SK-N-SH (cell line): ENCODE data around the gene INPP5A. TPM values are rescaled to one million over a fixed set of nuclear protein-coding genes. Genes with fewer than 3 reads are reported as not detected.
A peak's percentile ranks its signal among the peaks of the same experiment; 100 is the strongest.

Source experiments
- CTCF ChIA-PET: fragments of 300-600, 350-600 bp; formaldehyde crosslinking; extraction: SDS; loops from one replicate; lab custom pipeline; 2021; lab: Yijun Ruan, JAX
- POLR2A ChIA-PET: fragments of 350-600 bp; sonication (Branson Sonifier 250); formaldehyde crosslinking; extraction: SDS; loops from one replicate; lab custom pipeline; 2020; ENCODE audit warnings: antibody characterized with exemption, inconsistent platforms; lab: Yijun Ruan, JAX
- DNase-seq: peaks from one replicate; pipeline ENCODE4 v3.0.0; 2012
- H2AFZ ChIP-seq: fragments of 200-600 bp; sonication (generic); 2 replicates; pipeline ENCODE4 v1.8.1; 2016; ENCODE audit warnings: antibody characterized with exemption, mild to moderate bottlenecking, low read depth
- H3F3A ChIP-seq: fragments of 200-600 bp; sonication (generic); replicated peaks from 2 replicates; pipeline ENCODE3; 2016; ENCODE audit warnings: antibody characterized with exemption, mild to moderate bottlenecking; ENCODE audit not compliant: insufficient read depth
- H3K27ac ChIP-seq, 2 experiments: fragments of 200-500 bp in 1 of 2; fragments of 200-600 bp in 1 of 2; sonication (Bioruptor generic) in 1 of 2; sonication (generic), shearing (Covaris generic) in 1 of 2; 2 replicates each; pipeline versions ENCODE4 v1.5.1 to v1.6.1; 2014 to 2016; ENCODE audit warnings: low read depth in 2 of 2, inconsistent platforms in 1 of 2, low read length in 1 of 2, mild to moderate bottlenecking in 1 of 2, mixed read lengths in 1 of 2
- H3K27me3 ChIP-seq: fragments of 200-600 bp; sonication (generic), shearing (Covaris generic); 2 replicates; pipeline ENCODE4 v1.6.1; 2016; ENCODE audit warnings: mixed run types; ENCODE audit not compliant: insufficient read depth
- H3K36me3 ChIP-seq, 2 experiments: fragments of 200-500 bp in 1 of 2; fragments of 200-600 bp in 1 of 2; sonication (Bioruptor generic) in 1 of 2; sonication (generic) in 1 of 2; replicated peaks in 1 of 2; 2 replicates each; pipeline versions ENCODE3 to v1.5.1; 2014 to 2016; ENCODE audit warnings: low read length in 1 of 2, mild to moderate bottlenecking in 1 of 2; ENCODE audit not compliant: insufficient read depth in 2 of 2, control insufficient read depth in 1 of 2
- H3K4me1 ChIP-seq, 2 experiments: fragments of 200-500 bp in 1 of 2; fragments of 200-600 bp in 1 of 2; sonication (Bioruptor generic) in 1 of 2; sonication (generic), shearing (Covaris generic) in 1 of 2; 2 replicates each; pipeline versions ENCODE4 v1.5.1 to v1.6.1; 2014 to 2016; ENCODE audit warnings: low read depth in 1 of 2, low read length in 1 of 2, mixed run types in 1 of 2; ENCODE audit not compliant: insufficient read depth in 2 of 2, control insufficient read depth in 1 of 2
- H3K4me2 ChIP-seq: fragments of 200-600 bp; sonication (generic), shearing (Covaris generic); 2 replicates; pipeline ENCODE4 v1.6.1; 2017; ENCODE audit warnings: mixed run types
- H3K4me3 ChIP-seq, 2 experiments: fragments of 200-500 bp in 1 of 2; fragments of 200-600 bp in 1 of 2; sonication (Bioruptor generic) in 1 of 2; sonication (generic), shearing (Covaris generic) in 1 of 2; 2 replicates each; pipeline versions ENCODE4 v1.5.1 to v1.8.1; 2014 to 2016; ENCODE audit warnings: low read depth in 2 of 2, inconsistent platforms in 1 of 2, low read length in 1 of 2, mild to moderate bottlenecking in 1 of 2, mixed read lengths in 1 of 2, moderate library complexity in 1 of 2
- H3K79me2 ChIP-seq: fragments of 200-600 bp; sonication (generic); 2 replicates; pipeline ENCODE4 v1.8.1; 2017; ENCODE audit warnings: mild to moderate bottlenecking; ENCODE audit not compliant: insufficient read depth
- H3K9ac ChIP-seq: fragments of 200-600 bp; sonication (generic); 2 replicates; pipeline ENCODE4 v1.6.1; 2017; ENCODE audit warnings: mixed run types
- H3K9me2 ChIP-seq: fragments of 200-600 bp; sonication (generic); 2 replicates; pipeline ENCODE4 v1.6.1; 2017; ENCODE audit warnings: mixed run types
- H3K9me3 ChIP-seq: fragments of 200-600 bp; sonication (generic); 2 replicates; pipeline ENCODE4 v1.6.1; 2017; ENCODE audit warnings: mixed run types, mild to moderate bottlenecking, moderate library complexity
- H4K20me1 ChIP-seq: fragments of 200-600 bp; sonication (generic); 2 replicates; pipeline ENCODE4 v1.6.1; 2017; ENCODE audit warnings: mild to moderate bottlenecking, mixed run types; ENCODE audit not compliant: insufficient read depth
- CHD2 ChIP-seq: fragments of 150-350 bp; IDR thresholded peaks from 2 replicates; pipeline ENCODE4 v1.6.1; 2018; ENCODE audit warnings: low read length; ENCODE audit not compliant: partially characterized antibody
- ELF1 ChIP-seq: IDR thresholded peaks from 2 replicates; pipeline ENCODE4 v1.4.0; 2012
- FOSL2 ChIP-seq: IDR thresholded peaks from 2 replicates; pipeline ENCODE4 v1.4.0; 2012; ENCODE audit warnings: low read depth, mild to moderate bottlenecking, moderate library complexity, borderline replicate concordance
- FOXJ3 ChIP-seq: sonication (generic); formaldehyde crosslinking; IDR thresholded peaks from 2 replicates; pipeline ENCODE4 v1.5.1; 2020; ENCODE audit warnings: mild to moderate bottlenecking, missing genetic modification reagents
- FOXM1 ChIP-seq: IDR thresholded peaks from 2 replicates; pipeline ENCODE4 v1.4.0; 2012; ENCODE audit warnings: low read depth, mild to moderate bottlenecking
- GATA2 ChIP-seq: sonication (generic); formaldehyde crosslinking; IDR thresholded peaks from 2 replicates; pipeline ENCODE4 v1.5.0; 2020; ENCODE audit warnings: mild to moderate bottlenecking, missing genetic modification reagents
- NFIC ChIP-seq: IDR thresholded peaks from 2 replicates; pipeline ENCODE4 v1.4.0; 2012; ENCODE audit warnings: borderline replicate concordance
- NRF1 ChIP-seq: IDR thresholded peaks from 2 replicates; pipeline ENCODE4 v1.6.1; 2012; ENCODE audit warnings: low read depth, mild to moderate bottlenecking, low read length
- SIN3A ChIP-seq: IDR thresholded peaks from 2 replicates; pipeline ENCODE4 v1.6.1; 2012; ENCODE audit warnings: low read depth, mild to moderate bottlenecking, low read length, moderate library complexity, borderline replicate concordance
- SMC3 ChIP-seq: IDR thresholded peaks from 2 replicates; pipeline ENCODE4 v1.6.1; 2012; ENCODE audit warnings: low read depth, low read length, improper control_type of control experiment
- TAF1 ChIP-seq: IDR thresholded peaks from 2 replicates; pipeline ENCODE4 v1.6.1; 2012; ENCODE audit warnings: low read depth, mild to moderate bottlenecking, low read length, moderate library complexity, borderline replicate concordance
- WGBS: methylation state at CpG from one replicate; pipeline ENCODE4 v1.1.6; 2017; ENCODE audit warnings: low lambda C conversion rate; 5-methylcytosine and 5-hydroxymethylcytosine counted together
- polyA plus RNA-seq, 3 experiments: library from polyadenylated mRNA; depleted of rRNA; stranded (reverse); fragments of >200 nt; gene quantifications; 2 replicates each; pipeline ENCODE4 v1.2.3, GENCODE V29; 2012
- TF ChIP-seq, protein P1 (sequence below): fragments of 150-350 bp; IDR thresholded peaks from 2 replicates; pipeline ENCODE4 v1.6.1; 2016; ENCODE audit warnings: mild to moderate bottlenecking, low read depth, low read length
- TF ChIP-seq, protein P2 (sequence below): IDR thresholded peaks from 2 replicates; pipeline ENCODE4 v1.4.0; 2012; ENCODE audit warnings: low read depth
- TF ChIP-seq, protein P3 (sequence below): IDR thresholded peaks from 2 replicates; pipeline ENCODE4 v1.4.0; 2012; ENCODE audit warnings: low read depth, borderline replicate concordance
- TF ChIP-seq, protein P4 (sequence below): IDR thresholded peaks from 2 replicates; pipeline ENCODE4 v1.6.1; 2012; ENCODE audit warnings: mild to moderate bottlenecking, low read depth, low read length, moderate library complexity
- TF ChIP-seq, protein P5 (sequence below): fragments of 150-350 bp; IDR thresholded peaks from 2 replicates; pipeline ENCODE4 v1.6.1; 2017; ENCODE audit warnings: antibody characterized with exemption, low read length, low read depth, borderline replicate concordance
- TF ChIP-seq, protein P6 (sequence below): IDR thresholded peaks from 2 replicates; pipeline ENCODE4; 2012

Gene INPP5A
- polyA plus RNA-seq, 1 of the 3 experiments (the other 2 are of a cell fraction): 12.0 TPM

DNA sequence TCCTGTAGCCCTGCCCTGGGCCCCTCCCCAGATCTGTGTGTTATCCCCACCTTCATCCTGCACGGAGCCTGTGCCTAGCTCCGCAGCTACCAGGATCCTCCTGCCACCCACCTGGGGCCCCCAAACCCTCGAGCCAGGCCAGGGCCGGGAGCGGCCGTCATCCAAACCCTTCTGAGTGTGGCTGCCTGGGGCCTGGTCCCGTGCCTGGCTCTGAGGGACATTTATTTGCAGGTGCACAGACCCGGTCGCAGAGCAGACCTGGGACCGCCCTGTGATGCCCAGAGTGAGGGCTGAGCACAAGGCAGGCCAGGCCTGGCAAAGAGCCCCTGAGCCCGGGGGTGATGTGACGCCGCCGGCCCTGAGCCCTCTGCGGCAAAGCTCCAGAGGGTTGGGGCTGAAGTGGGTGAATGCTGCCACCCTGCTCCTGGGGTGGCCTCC lies 27.4 kb upstream of the INPP5A start:
- H3K4me2 ChIP-seq: no peak overlapping the region
- H3K9me2 ChIP-seq: no peaks in the 10 kb centered on the region
- POLR2A ChIA-PET: no interaction called here
- CTCF ChIA-PET: no interaction called here
- TF ChIP-seq FOXM1 (no peak), FOXJ3 (no peak), ELF1 (no peak), FOSL2 (no peak), NFIC (no peak), GATA2 (no peak), SIN3A (no peak), CHD2 (no peak), TAF1 (no peak), SMC3 (no peak), NRF1 (no peak)
- TF ChIP-seq, protein P1, sequence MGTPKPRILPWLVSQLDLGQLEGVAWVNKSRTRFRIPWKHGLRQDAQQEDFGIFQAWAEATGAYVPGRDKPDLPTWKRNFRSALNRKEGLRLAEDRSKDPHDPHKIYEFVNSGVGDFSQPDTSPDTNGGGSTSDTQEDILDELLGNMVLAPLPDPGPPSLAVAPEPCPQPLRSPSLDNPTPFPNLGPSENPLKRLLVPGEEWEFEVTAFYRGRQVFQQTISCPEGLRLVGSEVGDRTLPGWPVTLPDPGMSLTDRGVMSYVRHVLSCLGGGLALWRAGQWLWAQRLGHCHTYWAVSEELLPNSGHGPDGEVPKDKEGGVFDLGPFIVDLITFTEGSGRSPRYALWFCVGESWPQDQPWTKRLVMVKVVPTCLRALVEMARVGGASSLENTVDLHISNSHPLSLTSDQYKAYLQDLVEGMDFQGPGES: no peak
- TF ChIP-seq, protein P2, sequence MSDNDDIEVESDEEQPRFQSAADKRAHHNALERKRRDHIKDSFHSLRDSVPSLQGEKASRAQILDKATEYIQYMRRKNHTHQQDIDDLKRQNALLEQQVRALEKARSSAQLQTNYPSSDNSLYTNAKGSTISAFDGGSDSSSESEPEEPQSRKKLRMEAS: no peak
- TF ChIP-seq, protein P3, sequence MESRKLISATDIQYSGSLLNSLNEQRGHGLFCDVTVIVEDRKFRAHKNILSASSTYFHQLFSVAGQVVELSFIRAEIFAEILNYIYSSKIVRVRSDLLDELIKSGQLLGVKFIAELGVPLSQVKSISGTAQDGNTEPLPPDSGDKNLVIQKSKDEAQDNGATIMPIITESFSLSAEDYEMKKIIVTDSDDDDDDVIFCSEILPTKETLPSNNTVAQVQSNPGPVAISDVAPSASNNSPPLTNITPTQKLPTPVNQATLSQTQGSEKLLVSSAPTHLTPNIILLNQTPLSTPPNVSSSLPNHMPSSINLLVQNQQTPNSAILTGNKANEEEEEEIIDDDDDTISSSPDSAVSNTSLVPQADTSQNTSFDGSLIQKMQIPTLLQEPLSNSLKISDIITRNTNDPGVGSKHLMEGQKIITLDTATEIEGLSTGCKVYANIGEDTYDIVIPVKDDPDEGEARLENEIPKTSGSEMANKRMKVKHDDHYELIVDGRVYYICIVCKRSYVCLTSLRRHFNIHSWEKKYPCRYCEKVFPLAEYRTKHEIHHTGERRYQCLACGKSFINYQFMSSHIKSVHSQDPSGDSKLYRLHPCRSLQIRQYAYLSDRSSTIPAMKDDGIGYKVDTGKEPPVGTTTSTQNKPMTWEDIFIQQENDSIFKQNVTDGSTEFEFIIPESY: no peak
- TF ChIP-seq, protein P4, sequence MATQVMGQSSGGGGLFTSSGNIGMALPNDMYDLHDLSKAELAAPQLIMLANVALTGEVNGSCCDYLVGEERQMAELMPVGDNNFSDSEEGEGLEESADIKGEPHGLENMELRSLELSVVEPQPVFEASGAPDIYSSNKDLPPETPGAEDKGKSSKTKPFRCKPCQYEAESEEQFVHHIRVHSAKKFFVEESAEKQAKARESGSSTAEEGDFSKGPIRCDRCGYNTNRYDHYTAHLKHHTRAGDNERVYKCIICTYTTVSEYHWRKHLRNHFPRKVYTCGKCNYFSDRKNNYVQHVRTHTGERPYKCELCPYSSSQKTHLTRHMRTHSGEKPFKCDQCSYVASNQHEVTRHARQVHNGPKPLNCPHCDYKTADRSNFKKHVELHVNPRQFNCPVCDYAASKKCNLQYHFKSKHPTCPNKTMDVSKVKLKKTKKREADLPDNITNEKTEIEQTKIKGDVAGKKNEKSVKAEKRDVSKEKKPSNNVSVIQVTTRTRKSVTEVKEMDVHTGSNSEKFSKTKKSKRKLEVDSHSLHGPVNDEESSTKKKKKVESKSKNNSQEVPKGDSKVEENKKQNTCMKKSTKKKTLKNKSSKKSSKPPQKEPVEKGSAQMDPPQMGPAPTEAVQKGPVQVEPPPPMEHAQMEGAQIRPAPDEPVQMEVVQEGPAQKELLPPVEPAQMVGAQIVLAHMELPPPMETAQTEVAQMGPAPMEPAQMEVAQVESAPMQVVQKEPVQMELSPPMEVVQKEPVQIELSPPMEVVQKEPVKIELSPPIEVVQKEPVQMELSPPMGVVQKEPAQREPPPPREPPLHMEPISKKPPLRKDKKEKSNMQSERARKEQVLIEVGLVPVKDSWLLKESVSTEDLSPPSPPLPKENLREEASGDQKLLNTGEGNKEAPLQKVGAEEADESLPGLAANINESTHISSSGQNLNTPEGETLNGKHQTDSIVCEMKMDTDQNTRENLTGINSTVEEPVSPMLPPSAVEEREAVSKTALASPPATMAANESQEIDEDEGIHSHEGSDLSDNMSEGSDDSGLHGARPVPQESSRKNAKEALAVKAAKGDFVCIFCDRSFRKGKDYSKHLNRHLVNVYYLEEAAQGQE: no peak
- TF ChIP-seq, protein P5, sequence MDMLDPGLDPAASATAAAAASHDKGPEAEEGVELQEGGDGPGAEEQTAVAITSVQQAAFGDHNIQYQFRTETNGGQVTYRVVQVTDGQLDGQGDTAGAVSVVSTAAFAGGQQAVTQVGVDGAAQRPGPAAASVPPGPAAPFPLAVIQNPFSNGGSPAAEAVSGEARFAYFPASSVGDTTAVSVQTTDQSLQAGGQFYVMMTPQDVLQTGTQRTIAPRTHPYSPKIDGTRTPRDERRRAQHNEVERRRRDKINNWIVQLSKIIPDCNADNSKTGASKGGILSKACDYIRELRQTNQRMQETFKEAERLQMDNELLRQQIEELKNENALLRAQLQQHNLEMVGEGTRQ: no peak
- TF ChIP-seq, protein P6, sequence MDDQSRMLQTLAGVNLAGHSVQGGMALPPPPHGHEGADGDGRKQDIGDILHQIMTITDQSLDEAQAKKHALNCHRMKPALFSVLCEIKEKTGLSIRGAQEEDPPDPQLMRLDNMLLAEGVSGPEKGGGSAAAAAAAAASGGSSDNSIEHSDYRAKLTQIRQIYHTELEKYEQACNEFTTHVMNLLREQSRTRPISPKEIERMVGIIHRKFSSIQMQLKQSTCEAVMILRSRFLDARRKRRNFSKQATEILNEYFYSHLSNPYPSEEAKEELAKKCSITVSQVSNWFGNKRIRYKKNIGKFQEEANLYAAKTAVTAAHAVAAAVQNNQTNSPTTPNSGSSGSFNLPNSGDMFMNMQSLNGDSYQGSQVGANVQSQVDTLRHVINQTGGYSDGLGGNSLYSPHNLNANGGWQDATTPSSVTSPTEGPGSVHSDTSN: no peak
- TF ChIP-seq, all 33 proteins: peak for 0
- H3K36me3 ChIP-seq: no peaks in the 10 kb centered on the region
- H3F3A ChIP-seq: no peaks in the 10 kb centered on the region
- H3K27ac ChIP-seq: no peak overlapping the region
- H3K9me3 ChIP-seq: 0 out of 2 replicates have a peak, but pooled peaks cover 4% of the 10 kb centered on the region
- no peak overlapping the region for H2AFZ ChIP-seq
- H3K4me1 ChIP-seq: peaks cover 0 to 6% of the 10 kb centered on the region in 2 experiments; a peak in 1 of 4 replicates
- no peaks in the 10 kb centered on the region for H4K20me1 ChIP-seq
- DNase-seq: peak; percentile 17
- WGBS: 84% methylated on average over 13 of the region's 15 CpGs
- H3K4me3 ChIP-seq: no peak overlapping the region
- H3K79me2 ChIP-seq: no peaks in the 10 kb centered on the region
- H3K27me3 ChIP-seq: no peaks in the 10 kb centered on the region
- no peak overlapping the region for H3K9ac ChIP-seq
